ENCODE results near the gene VEGFD.

GRCh38 chrX:15430584-15430983 is 46.4 kb upstream of the VEGFD start:
- no peak for TF ChIP-seq EP300 (IDR thresholded peaks at IDR 0.05; ENCODE audit: low read depth)
- TF ChIP-seq POLR2AphosphoS5 (IDR thresholded peaks at IDR 0.05): no peak
- TF ChIP-seq CTCF (IDR thresholded peaks at IDR 0.05): no peak
- no peak for TF ChIP-seq POLR2A (IDR thresholded peaks at IDR 0.05)

Data from transverse colon (tissue), 4 donors.